HG03045 (cell line): Measurements from ENCODE around the gene PPP1R11.
"Not testable (repeated sequence)": the region's sequence is repeated elsewhere in the genome, so short reads cannot be mapped to it uniquely, and the experiment has no call there.

Source experiments
- ATAC-seq: cut with Tn5 transposase; IDR thresholded peaks from one replicate; pipeline ENCODE4 v1.9.1; 2021; ENCODE audit warnings: mild to moderate bottlenecking, moderate library complexity; ENCODE audit not compliant: unreplicated experiment

The PPP1R11 gene

GRCh38 chr6:30093951-30094661 lies 27.1 kb downstream of the PPP1R11 start:
- ATAC-seq = no peak

GRCh38 chr6:30096829-30097228 lies 29.8 kb downstream of the PPP1R11 start:
- ATAC-seq = no peak

GRCh38 chr6:30097902-30098768 lies 31.1 kb downstream of the PPP1R11 start:
- ATAC-seq = no peak

GRCh38 chr6:30100154-30100553 lies 33.2 kb downstream of the PPP1R11 start:
- no peak for ATAC-seq

- no peak for ATAC-seq
These were observed 33.8 kb downstream of the PPP1R11 start for GRCh38 chr6:30100585-30101443.

GRCh38 chr6:30101444-30102413 lies 34.7 kb downstream of the PPP1R11 start:
- ATAC-seq = peak; percentile 64

GRCh38 chr6:30102414-30102969 lies 35.5 kb downstream of the PPP1R11 start:
- no peak for ATAC-seq

- peak; percentile 68 for ATAC-seq
These were observed 36.2 kb downstream of the PPP1R11 start for GRCh38 chr6:30102970-30103871.

- ATAC-seq = no peak
These were observed 36.8 kb downstream of the PPP1R11 start for GRCh38 chr6:30103872-30104179.

- no peak for ATAC-seq
These were observed 37.7 kb downstream of the PPP1R11 start for GRCh38 chr6:30104661-30105060.

GRCh38 chr6:30111266-30111856 lies 44.4 kb downstream of the PPP1R11 start:
- ATAC-seq = no peak

- ATAC-seq = no peak
These were observed 45.5 kb downstream of the PPP1R11 start for GRCh38 chr6:30112402-30112994.

GRCh38 chr6:30113003-30113759 lies 46.2 kb downstream of the PPP1R11 start, which contains the start of gene TRIM31:
Gene TRIM31 (minus strand): TSS chr6:30113090. CDS start chr6:30112805, 285 bp downstream.
- no peak for ATAC-seq

- ATAC-seq = no peak
These were observed 46.8 kb downstream of the PPP1R11 start for GRCh38 chr6:30113841-30114240.

GRCh38 chr6:30116724-30117123 lies 49.7 kb downstream of the PPP1R11 start:
- ATAC-seq = no peak

GRCh38 chr6:30118691-30119090 lies 51.7 kb downstream of the PPP1R11 start:
- not testable (repeated sequence) for ATAC-seq
